HG02885 (cell line): ENCODE data around the gene SHROOM4.

Experiments
- ATAC-seq: cut with Tn5 transposase; IDR thresholded peaks from one replicate; pipeline ENCODE4 v1.9.1; 2021; ENCODE audit warnings: mild to moderate bottlenecking; ENCODE audit not compliant: unreplicated experiment, poor library complexity

The SHROOM4 gene

DNA sequence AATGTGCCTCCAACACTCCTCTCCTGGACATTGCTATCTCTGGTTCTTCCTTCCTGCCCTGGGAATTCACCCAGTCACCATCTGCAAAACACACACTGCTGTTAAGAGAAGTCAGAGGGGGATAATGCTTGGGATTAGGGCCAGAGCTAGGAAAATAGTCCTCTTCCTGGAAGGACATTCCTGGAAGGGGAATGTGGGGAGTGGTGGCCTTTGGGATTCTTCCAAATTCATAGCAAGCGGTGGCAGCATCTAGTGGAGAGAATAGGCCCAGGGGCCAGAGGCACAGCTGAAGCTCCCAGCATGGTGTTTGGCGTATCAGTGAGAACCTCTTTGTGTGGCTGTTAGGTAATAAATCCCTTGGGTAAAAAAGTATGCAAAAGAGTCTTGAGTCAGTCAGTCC, 34.3 kb downstream of the SHROOM4 start:
- ATAC-seq = no peak

- no peak for ATAC-seq
Measured at GRCh38 chrX:50778272-50778671, 35.7 kb downstream of the SHROOM4 start.

GRCh38 chrX:50776248-50776647, 37.7 kb downstream of the SHROOM4 start:
- ATAC-seq = no peak

DNA sequence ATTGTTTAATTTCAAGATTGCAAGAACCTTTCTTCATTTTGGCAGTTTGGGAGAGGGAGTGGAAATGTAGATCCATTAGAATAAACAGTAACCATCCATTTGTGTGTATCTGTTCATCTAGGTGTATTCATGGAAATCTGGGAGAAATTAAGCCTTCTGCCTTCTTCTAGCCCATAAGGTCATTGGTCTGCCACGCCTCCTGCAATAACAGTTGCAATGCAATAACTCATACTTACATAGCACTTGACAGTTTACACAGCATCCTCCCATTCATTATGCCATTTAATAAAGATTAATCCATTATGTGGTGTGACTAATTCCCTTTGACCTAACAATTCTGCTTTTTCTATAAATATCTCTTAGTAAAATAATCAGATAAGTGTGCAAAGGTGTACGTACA, 42.6 kb downstream of the SHROOM4 start:
- no peak for ATAC-seq

DNA sequence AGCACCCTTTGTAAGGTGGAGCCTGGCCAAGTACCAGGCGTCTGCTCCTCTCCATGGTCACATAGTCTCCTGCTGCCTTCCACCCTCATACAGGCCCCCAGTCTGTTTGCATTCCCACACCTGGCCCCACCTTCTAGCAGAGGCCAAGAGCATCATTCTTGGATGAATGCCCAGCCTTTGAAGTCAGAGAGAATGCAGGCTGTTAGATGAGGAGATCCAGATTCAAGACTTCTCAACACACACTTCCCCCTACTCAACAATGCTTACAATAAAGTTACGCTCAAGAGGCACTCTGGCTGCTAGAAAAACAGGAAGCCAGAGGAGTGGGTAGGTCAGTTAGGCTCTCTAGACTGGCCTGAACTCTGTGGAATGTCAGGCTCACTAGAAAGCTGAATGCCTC, 43.3 kb downstream of the SHROOM4 start:
- ATAC-seq = no peak

DNA sequence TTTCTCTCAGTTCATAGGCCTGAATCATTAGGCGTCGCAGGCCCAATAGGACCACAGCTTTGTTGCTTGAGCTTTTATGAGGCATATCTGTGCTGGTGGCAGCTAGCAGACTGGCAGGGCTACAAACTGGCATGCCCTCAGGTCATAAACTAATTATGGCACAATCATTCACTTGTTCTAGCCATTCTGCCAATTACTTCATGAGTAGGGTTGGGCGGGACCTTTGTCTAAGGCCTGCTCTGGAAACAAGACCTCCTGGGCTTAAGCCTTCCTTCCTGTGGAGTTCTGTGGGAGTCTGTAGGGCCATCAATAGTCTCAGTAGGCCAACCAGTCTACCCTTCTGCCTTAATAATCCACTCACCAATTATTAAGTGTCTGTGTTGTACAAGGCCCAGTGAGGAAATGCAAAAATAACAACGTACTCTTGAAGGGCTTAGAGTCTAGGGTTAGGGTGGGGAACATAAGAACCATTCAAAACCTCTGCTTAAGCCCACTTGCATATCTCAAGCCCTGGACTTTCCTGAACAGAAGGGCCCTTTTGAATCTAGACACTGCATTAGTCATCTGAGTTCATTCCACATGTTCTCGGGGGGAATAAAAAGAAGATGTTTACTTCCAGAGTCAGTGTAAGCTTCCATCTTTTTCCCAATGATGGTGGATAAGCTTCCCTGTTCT, 44.5 kb downstream of the SHROOM4 start:
- no peak for ATAC-seq

- no peak for ATAC-seq
Measured at GRCh38 chrX:50768801-50769200, 45.2 kb downstream of the SHROOM4 start.

- no peak for ATAC-seq
Measured at GRCh38 chrX:50765986-50766385, 48.0 kb downstream of the SHROOM4 start.

DNA sequence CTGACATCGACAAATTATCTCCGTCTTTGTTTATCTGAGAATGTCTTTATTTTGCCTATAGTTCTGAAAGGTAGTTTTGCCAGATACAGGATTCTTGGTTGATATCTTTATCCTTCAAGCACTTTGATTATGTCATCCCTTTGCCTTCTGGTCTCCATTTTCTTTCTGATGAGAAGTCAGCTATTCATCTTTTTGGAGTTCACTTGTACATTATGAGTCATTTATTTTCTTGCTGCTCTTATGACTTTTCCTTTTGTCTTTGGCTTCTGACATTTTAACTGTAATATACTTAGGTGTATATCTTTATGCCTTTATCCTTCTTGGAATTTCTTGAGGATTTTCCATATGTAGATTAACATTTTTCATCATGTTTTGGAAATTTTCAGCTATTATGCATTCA, 51.4 kb downstream of the SHROOM4 start:
- no peak for ATAC-seq

DNA sequence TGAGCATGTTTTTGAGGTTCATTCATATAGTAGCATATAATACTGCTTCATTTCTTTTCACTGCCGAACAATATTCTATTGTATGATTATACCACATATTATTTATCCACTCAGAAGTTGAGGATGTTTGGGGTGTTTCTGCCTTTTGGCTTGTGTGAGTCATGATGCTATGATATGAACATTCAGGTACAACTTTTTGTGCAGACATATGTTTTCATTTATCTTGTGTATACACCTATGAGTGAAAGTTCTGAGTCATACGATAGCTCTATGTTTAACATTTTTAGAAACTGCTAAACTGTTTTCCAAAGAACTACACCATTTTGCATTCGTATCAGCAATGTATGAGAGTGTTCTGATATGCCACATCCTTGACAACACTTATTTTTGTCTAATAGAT, 57.7 kb downstream of the SHROOM4 start:
- no peak for ATAC-seq

- no peak for ATAC-seq
Measured at GRCh38 chrX:50751091-50751490, 62.9 kb downstream of the SHROOM4 start.

DNA sequence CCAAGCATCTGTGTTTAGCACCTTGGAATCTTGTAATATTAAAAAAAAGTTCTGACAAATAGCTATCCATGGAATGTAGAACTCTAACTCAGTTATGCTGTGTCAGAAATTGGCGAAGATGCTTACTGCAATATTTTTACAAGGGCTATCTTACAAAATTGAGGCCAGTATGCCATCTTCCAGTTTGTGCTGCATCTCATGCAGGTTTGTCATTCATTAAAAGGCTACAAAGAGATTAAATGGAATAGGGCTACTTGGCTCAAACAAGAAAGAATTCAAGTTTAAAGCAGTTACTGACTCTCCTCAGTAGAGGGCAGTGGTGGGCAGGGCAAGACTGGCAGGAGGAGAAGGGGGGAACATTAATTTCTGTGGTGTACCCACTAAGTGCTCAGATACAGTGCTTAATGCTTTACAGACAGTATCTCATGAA, 66.5 kb downstream of the SHROOM4 start:
- ATAC-seq = peak; percentile 50

- ATAC-seq = no peak
Measured at GRCh38 chrX:50736656-50737055, 77.3 kb downstream of the SHROOM4 start.

- no peak for ATAC-seq
Measured at GRCh38 chrX:50726296-50726695, 87.7 kb downstream of the SHROOM4 start.

DNA sequence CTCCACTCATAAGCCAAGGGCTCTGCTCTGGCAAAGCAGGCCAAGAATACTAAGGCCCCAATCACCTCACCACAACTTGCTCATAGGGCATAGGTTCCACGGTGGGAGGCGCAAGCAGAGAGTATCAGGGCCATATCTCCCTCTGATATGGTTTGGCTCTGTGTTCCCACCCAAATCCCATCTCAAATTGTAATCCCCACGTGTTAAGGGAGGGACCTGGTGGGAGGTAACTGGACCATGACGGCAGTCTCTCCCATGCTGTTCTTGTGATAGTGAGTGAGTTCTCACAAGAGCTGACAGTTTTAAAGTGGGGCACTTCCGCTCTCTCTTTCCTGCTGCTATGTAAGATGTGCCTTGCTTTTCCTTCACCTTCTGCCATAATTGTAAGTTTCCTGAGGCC, 88.7 kb downstream of the SHROOM4 start:
- no peak for ATAC-seq

GRCh38 chrX:50723006-50723405, 91.0 kb downstream of the SHROOM4 start:
- no peak for ATAC-seq

- no peak for ATAC-seq
Measured at GRCh38 chrX:50721764-50722521, 92.1 kb downstream of the SHROOM4 start.

DNA sequence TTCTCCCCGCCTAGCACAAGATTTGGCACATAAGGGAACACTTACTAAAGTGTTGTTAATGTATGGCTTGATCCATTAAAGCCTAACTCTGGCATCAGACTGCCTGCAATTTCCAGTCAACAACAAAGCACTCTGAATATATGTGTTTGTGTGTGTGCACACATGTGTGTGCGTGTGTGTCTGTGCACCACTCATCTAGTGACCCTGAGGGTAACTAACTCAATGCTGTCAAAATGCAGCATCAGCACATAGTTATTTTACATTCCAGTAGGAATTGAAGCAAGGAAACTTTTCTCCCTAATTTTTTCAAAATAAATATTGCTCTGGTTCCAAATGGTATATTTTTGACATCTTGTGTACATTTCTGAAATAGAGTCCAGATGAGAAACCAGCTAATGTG, 94.4 kb downstream of the SHROOM4 start:
- no peak for ATAC-seq

DNA sequence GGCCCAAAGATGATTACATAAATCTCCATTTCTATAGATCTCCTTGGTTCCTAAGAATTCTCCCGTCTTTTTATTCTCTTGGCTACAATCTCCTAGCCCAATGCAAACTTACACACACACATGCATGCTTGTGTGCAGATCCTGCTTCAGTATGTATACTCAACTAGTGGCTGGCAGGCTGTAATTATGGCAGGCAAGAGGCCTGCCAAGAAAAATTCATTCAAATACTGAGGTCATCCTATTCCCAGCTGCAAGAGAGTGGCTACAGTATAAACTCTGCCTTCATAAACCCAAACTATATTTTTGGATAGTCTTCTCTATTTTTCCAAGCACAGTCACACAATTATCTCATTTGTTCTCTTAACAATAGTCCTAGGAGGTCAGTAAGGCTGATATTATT, 95.2 kb downstream of the SHROOM4 start:
- no peak for ATAC-seq

DNA sequence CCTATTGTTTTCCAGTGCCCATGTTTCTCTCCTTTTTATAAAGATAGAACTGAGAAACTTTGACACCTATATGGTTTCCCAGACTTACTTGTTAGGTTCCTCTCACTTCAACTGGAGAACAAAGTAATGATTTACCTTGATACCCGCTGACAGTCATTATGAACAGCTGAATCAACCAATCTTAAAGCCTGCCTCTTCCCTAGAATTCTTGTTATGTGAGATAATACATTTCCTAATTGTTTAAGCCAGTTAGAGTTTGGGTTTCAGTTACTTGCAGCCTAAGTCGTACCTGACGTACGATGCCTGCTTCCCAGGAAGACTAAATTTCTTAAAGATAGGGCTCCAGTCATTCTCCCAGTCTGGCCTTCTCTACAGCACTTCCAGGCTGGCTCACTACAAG, 97.3 kb downstream of the SHROOM4 start:
- ATAC-seq = no peak

DNA sequence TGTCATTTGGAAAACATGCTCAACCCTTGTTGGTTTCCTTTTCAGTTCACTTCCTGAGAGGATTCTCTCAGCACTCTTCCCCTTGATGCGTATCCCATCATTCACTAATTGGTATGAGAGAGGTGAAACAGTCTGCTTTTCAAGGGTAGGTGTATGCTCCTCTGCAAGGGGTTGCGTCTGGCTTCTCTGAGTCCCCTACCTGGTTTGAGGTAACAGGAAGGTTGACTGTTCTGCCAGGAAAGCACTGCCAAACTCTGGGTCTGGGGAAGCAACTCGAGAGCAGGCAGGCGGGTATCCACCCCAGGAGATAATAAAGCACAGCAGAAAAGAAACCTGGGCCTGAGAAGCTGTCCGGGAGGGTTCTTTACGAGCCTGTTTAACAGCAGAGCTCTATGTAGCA, 101.2 kb downstream of the SHROOM4 start:
- no peak for ATAC-seq

DNA sequence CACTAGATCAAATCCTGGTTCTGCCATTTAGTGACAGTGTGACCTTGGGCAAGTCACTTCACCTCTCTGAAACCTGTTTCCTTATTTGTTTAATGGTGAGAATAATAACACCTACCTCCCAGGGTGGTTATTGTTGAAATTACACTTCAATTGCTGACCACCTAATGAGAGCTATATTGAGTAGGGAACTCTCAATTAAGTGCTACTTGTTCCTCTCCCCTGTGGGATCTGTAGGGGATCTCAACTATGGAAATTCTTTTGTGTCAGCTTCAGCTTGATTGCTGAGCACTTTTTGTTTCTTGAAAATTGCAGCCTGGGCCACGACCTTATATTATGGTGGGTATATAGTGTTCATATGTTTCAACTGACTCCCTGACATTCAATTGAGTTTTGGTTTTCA, 102.1 kb downstream of the SHROOM4 start:
- ATAC-seq = no peak
